K562 (cell line): ENCODE data around the gene FCRL1. TPM values are rescaled to one million over a fixed set of nuclear protein-coding genes. Genes with fewer than 3 reads are reported as not detected.

ENCODE experiments used
- ATAC-seq: fragments of 200-7000 bp; cut with Tn5 transposase; 3 replicates; pipeline ENCODE4 v1.9.1; 2020; ENCODE audit warnings: moderate library complexity
- BruUV-seq: library from RNA; stranded (reverse); fragments of 400-500 nt; replicated peaks from 2 replicates; lab custom pipeline; 2021; lab: Mats Ljungman, UMichigan
- CTCF ChIA-PET: fragments of 300-600 bp; formaldehyde crosslinking; extraction: SDS; loops from one replicate; lab custom pipeline; 2021; ENCODE audit warnings: low intra/inter-chr PET ratio; lab: Yijun Ruan, JAX
- POLR2A ChIA-PET: fragments of 300-600, 350-650 bp; sonication (Branson Sonifier 250); formaldehyde crosslinking; extraction: SDS; loops from one replicate; lab custom pipeline; 2021; ENCODE audit warnings: antibody characterized with exemption, inconsistent platforms; lab: Yijun Ruan, JAX
- DNase-seq, 4 experiments: peaks; one replicate each; pipeline versions ENCODE4 v3.0.0 to v3.0.0-alpha.2; 2011 to 2018; ENCODE audit warnings: low spot score in 3 of 4, mixed read lengths in 3 of 4; ENCODE audit errors: extremely low read depth in 1 of 4
- FAIRE-seq: peaks from 2 replicates; lab custom pipeline; 2011; peaks lifted over from hg19 to GRCh38; lab: Jason Lieb, UNC
- H2AFZ ChIP-seq: 2 replicates; pipeline ENCODE4 v1.6.0; 2011; ENCODE audit warnings: low read depth, low read length, control low read depth, inconsistent platforms
- H3K27ac ChIP-seq: fragments of 200-600 bp; 3 replicates; pipeline ENCODE4 v1.8.0; 2011; ENCODE audit warnings: low read depth, mild to moderate bottlenecking, control low read depth, inconsistent platforms, low read length, moderate library complexity, mixed read lengths; ENCODE audit errors: extremely low read depth
- H3K27me3 ChIP-seq, 2 experiments: fragments of 300-600 bp in 1 of 2; 2 replicates in 1 of 2; 3 replicates in 1 of 2; pipeline versions ENCODE4 v1.6.0 to v1.8.0; 2011; ENCODE audit warnings: inconsistent platforms in 2 of 2, low read length in 2 of 2, mild to moderate bottlenecking in 1 of 2, mixed read lengths in 1 of 2, moderate library complexity in 1 of 2; ENCODE audit not compliant: control insufficient read depth in 2 of 2, insufficient read depth in 2 of 2
- H3K36me3 ChIP-seq: fragments of 300-600 bp; 3 replicates; pipeline ENCODE4 v1.8.0; 2011; ENCODE audit warnings: mild to moderate bottlenecking, low read length, inconsistent platforms; ENCODE audit not compliant: control insufficient read depth, insufficient read depth
- H3K4me1 ChIP-seq, 2 experiments: fragments of 200-600 bp in 1 of 2; replicated peaks in 1 of 2; 2 replicates in 1 of 2; 3 replicates in 1 of 2; pipeline versions ENCODE4 v1.5.1 to v1.8.0; 2011; ENCODE audit warnings: inconsistent platforms in 2 of 2, low read length in 2 of 2, mild to moderate bottlenecking in 1 of 2, mixed read lengths in 1 of 2, moderate library complexity in 1 of 2; ENCODE audit not compliant: control insufficient read depth in 2 of 2, insufficient read depth in 2 of 2
- H3K4me2 ChIP-seq: 2 replicates; pipeline ENCODE4 v1.6.1; 2011; ENCODE audit warnings: low read length, control low read depth, inconsistent platforms, mixed read lengths; ENCODE audit not compliant: insufficient read depth
- H3K4me3 ChIP-seq: fragments of 200-600 bp; sonication (generic), shearing (Covaris generic); 2 replicates; pipeline ENCODE4 v1.5.1; 2016; ENCODE audit warnings: control low read depth, inconsistent platforms
- H3K79me2 ChIP-seq: fragments of 200-600 bp; 3 replicates; pipeline ENCODE4 v1.8.0; 2011; ENCODE audit warnings: low read length, inconsistent platforms; ENCODE audit not compliant: control insufficient read depth, insufficient read depth
- H3K9ac ChIP-seq, 2 experiments: 2 replicates each; pipeline versions ENCODE4 v1.6.0 to v1.6.1; 2011; ENCODE audit warnings: low read depth in 2 of 2, low read length in 2 of 2, control low read depth in 1 of 2, inconsistent platforms in 1 of 2, mild to moderate bottlenecking in 1 of 2, mixed read lengths in 1 of 2; ENCODE audit not compliant: insufficient read depth in 1 of 2
- H3K9me1 ChIP-seq: one replicate; pipeline ENCODE4 v1.6.0; 2011; ENCODE audit warnings: inconsistent platforms, mild to moderate bottlenecking, low read length, moderate library complexity; ENCODE audit not compliant: control insufficient read depth, insufficient read depth
- H3K9me3 ChIP-seq: replicated peaks from 2 replicates; pipeline ENCODE4 v1.5.1; 2011; ENCODE audit warnings: low read depth, low read length, inconsistent platforms; ENCODE audit not compliant: control insufficient read depth, insufficient read depth
- H4K20me1 ChIP-seq: replicated peaks from 2 replicates; pipeline ENCODE4 v1.6.1; 2011; ENCODE audit warnings: low read length, inconsistent platforms, mixed read lengths; ENCODE audit not compliant: control insufficient read depth, insufficient read depth
- KAT7 ChIP-seq: sonication (generic); formaldehyde crosslinking; IDR thresholded peaks from 2 replicates; pipeline ENCODE4 v1.8.0; 2022; ENCODE audit warnings: missing genetic modification reagents, mild to moderate bottlenecking, borderline replicate concordance
- MAZ ChIP-seq, 2 experiments: fragments of 450-650 bp in 1 of 2; sonication (generic) in 1 of 2; formaldehyde crosslinking; IDR thresholded peaks in 1 of 2; conservative IDR thresholded peaks in 1 of 2; 2 replicates each; pipeline versions ENCODE4 v1.4.0 to v1.5.0; 2020; ENCODE audit warnings: mild to moderate bottlenecking in 1 of 2, missing genetic modification reagents in 1 of 2
- MBD2 ChIP-seq: sonication (generic); IDR thresholded peaks from 2 replicates; pipeline ENCODE4 v1.6.1; 2016; ENCODE audit warnings: low read depth, borderline replicate concordance
- PTBP1 ChIP-seq: fragments of 200-400 bp; formaldehyde crosslinking; IDR thresholded peaks from 2 replicates; pipeline ENCODE4 v1.6.1; 2017; ENCODE audit warnings: low read depth, low read length
- RFX7 ChIP-seq: fragments of 250-450 bp; sonication (Bioruptor Pico); IDR thresholded peaks from 2 replicates; pipeline ENCODE4 v1.5.1; 2021; ENCODE audit warnings: mild to moderate bottlenecking
- ZNF184 ChIP-seq: sonication (generic); formaldehyde crosslinking; IDR thresholded peaks from 2 replicates; pipeline ENCODE4 v1.5.0; 2020; ENCODE audit warnings: missing genetic modification reagents
- ZNF717 ChIP-seq: fragments of 250-450 bp; sonication (Bioruptor Pico); IDR thresholded peaks from 2 replicates; pipeline ENCODE4 v1.5.0; 2021
- ZNF764 ChIP-seq: fragments of 250-450 bp; sonication (Bioruptor Pico); IDR thresholded peaks from 2 replicates; pipeline ENCODE4 v1.4.0; 2020; ENCODE audit warnings: low read depth, mild to moderate bottlenecking, moderate library complexity
- WGBS: fragments of 100-300 bp; shearing (Covaris generic); methylation state at CpG from one replicate; pipeline ENCODE4 v1.1.6; 2016; ENCODE audit warnings: low coverage, mixed read lengths; ENCODE audit not compliant: insufficient coverage; ENCODE audit errors: missing lambda C conversion rate; 5-methylcytosine and 5-hydroxymethylcytosine counted together
- in situ Hi-C: fragments of 300-500 bp; cut with MboI; formaldehyde crosslinking; loops from 4 replicates; pipeline ENCODE4 v1.15.0; 2018; ENCODE audit warnings: inconsistent platforms, mixed read lengths
- intact Hi-C: fragments of 100-400 bp; cut with micrococcal nuclease; formaldehyde crosslinking; loops from 2 replicates; pipeline ENCODE4 v1.14.2; 2022
- polyA plus RNA-seq, 8 experiments: library from polyadenylated mRNA; depleted of rRNA in 4 of 8; stranded (reverse) in 5 of 8; unstranded in 3 of 8; fragments of >200 nt; fragmentation: Nextera tagmentation in 2 of 8; fragmentation: Illumina TruSeq in 1 of 8; extraction: Ambion mirVana in 2 of 8; extraction: Trizol in 1 of 8; gene quantifications; 2 replicates each; pipeline versions ENCODE4 v1.2.1 to v1.2.3, GENCODE V29; 2011 to 2014; ENCODE audit warnings: inconsistent platforms in 1 of 8, missing spikeins in 1 of 8
- total RNA-seq, 7 experiments: library from RNA; depleted of rRNA in 6 of 7; stranded (reverse); fragments of >200 nt in 6 of 7; fragmentation: Illumina TruSeq in 2 of 7; extraction: Trizol in 2 of 7; gene quantifications; 2 replicates each; pipeline versions ENCODE4 v1.2.1 to v1.2.3, GENCODE V29; 2011 to 2021; ENCODE audit warnings: low replicate concordance in 1 of 7
- TF ChIP-seq, protein P1 (sequence below): fragments of 250-450 bp; sonication (Bioruptor Pico); IDR thresholded peaks from 2 replicates; pipeline ENCODE4 v1.6.1; 2021; ENCODE audit warnings: mild to moderate bottlenecking
- TF ChIP-seq, protein P2 (sequence below): fragments of 250-450 bp; sonication (Bioruptor Pico); IDR thresholded peaks from 2 replicates; pipeline ENCODE4 v1.5.0; 2020; ENCODE audit warnings: mild to moderate bottlenecking, borderline replicate concordance

The FCRL1 gene
- total and polyA plus RNA-seq, 9 of the 15 experiments (the other 6 are each of a cell fraction or from before 2014, with no cell fraction given), result not detected

DNA sequence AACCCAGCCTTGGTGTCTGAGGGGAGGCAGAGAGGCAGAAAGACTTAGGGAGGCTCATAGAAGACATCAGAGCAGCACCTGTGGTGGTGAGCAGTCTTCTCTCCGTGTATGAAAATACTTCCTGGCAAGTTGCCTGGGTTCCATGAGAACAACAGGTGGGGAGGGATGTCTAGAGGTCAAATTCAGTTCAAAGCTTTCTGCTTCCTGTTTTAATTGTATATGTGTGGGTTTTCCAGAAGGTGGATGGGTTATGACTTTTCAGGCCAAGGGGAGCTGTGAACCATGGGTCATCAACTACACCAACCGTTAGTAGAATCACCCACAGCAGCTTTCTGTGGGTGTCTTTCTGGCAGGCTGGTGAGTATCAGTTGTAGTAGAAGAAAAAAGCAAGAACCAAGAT lies 38.9 kb downstream of the FCRL1 start:
- no peaks in the 10 kb centered on the region for H3K36me3 ChIP-seq
- ATAC-seq (no peak), DNase-seq (no peak), FAIRE-seq (no peak)
- CTCF ChIA-PET, result no interaction called here
- no peak overlapping the region for H2AFZ ChIP-seq
- BruUV-seq, result no TSS peak
- no peaks in the 10 kb centered on the region for H3K4me1 ChIP-seq
- no peak overlapping the region for H3K4me3 ChIP-seq
- no peaks in the 10 kb centered on the region for H3K27me3 ChIP-seq
- H3K9me3 ChIP-seq, result no peaks in the 10 kb centered on the region
- in situ Hi-C loops (no loop called here), intact Hi-C loops (no loop called here)
- POLR2A ChIA-PET, result no interaction called here
- H3K79me2 ChIP-seq, result no peaks in the 10 kb centered on the region
- H3K9ac ChIP-seq, result no peak overlapping the region
- no peak overlapping the region for H3K4me2 ChIP-seq
- H3K27ac ChIP-seq, result no peak overlapping the region
- WGBS, result 0% methylated on average over 2 of the region's 2 CpGs
- H3K9me1 ChIP-seq, result no peaks in the 10 kb centered on the region
- H4K20me1 ChIP-seq, result no peaks in the 10 kb centered on the region
- TF ChIP-seq, protein P1, sequence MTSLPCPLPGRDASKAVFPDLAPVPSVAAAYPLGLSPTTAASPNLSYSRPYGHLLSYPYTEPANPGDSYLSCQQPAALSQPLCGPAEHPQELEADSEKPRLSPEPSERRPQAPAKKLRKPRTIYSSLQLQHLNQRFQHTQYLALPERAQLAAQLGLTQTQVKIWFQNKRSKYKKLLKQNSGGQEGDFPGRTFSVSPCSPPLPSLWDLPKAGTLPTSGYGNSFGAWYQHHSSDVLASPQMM, result no peak
- no peak for TF ChIP-seq KAT7 (CRISPR knock-in tag)
- TF ChIP-seq ZNF184, result no peak
- TF ChIP-seq MBD2, result no peak
- TF ChIP-seq ZNF717 (CRISPR knock-in tag), result no peak
- TF ChIP-seq RFX7 (CRISPR knock-in tag), result no peak
- no peak for TF ChIP-seq MAZ (CRISPR knock-in tag; conservative IDR thresholded peaks at IDR 0.05 in 1 of 2, IDR thresholded peaks at IDR 0.05 in 1 of 2)
- no peak for TF ChIP-seq PTBP1
- TF ChIP-seq, protein P2, sequence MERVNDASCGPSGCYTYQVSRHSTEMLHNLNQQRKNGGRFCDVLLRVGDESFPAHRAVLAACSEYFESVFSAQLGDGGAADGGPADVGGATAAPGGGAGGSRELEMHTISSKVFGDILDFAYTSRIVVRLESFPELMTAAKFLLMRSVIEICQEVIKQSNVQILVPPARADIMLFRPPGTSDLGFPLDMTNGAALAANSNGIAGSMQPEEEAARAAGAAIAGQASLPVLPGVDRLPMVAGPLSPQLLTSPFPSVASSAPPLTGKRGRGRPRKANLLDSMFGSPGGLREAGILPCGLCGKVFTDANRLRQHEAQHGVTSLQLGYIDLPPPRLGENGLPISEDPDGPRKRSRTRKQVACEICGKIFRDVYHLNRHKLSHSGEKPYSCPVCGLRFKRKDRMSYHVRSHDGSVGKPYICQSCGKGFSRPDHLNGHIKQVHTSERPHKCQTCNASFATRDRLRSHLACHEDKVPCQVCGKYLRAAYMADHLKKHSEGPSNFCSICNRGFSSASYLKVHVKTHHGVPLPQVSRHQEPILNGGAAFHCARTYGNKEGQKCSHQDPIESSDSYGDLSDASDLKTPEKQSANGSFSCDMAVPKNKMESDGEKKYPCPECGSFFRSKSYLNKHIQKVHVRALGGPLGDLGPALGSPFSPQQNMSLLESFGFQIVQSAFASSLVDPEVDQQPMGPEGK, result no peak
- TF ChIP-seq ZNF764, result no peak
